ENCODE results near the gene FLT3LG. TPM values are rescaled to one million over a fixed set of nuclear protein-coding genes. Genes with fewer than 3 reads are reported as not detected.

FLT3LG gene
- total and polyA plus RNA-seq, 2 experiments from 2014 or later: 0.49 to 1.8 TPM

- TF ChIP-seq ZNF462 (CRISPR knock-in tag; IDR thresholded peaks at IDR 0.05) (no peak), ZNF331 (CRISPR knock-in tag; IDR thresholded peaks at IDR 0.05; ENCODE audit: low read depth) (no peak), CTCF (conservative IDR thresholded peaks at IDR 0.05; ENCODE audit: low read depth in 2 of 2) (no peak), POLR2AphosphoS5 (IDR thresholded peaks at IDR 0.05; ENCODE audit: low read depth) (no peak), JUNB (IDR thresholded peaks at IDR 0.05; ENCODE audit: unreplicated experiment) (no peak), ETS1 (IDR thresholded peaks at IDR 0.05) (no peak), EZH2phosphoT487 (IDR thresholded peaks at IDR 0.05; ENCODE audit: unreplicated experiment) (no peak)
These were observed 48.8 kb upstream of the FLT3LG start, which contains the start of gene GFY (continued) for GRCh38 chr19:49425178-49425577.
